Measurements from ENCODE around the gene FBXL15.
A peak's percentile ranks its signal among the peaks of the same experiment; 100 is the strongest.
"Not testable (repeated sequence)": the region's sequence is repeated elsewhere in the genome, so short reads cannot be mapped to it uniquely, and the experiment has no call there.

Gene FBXL15

GRCh38 chr10:102444851-102445250, 24.2 kb downstream of the FBXL15 start:
- Histone ChIP-seq H3K4me1 (ENCODE audit: control insufficient read depth, insufficient read depth, low read length) (peaks cover 2% of the 10 kb centered on the region), H3K9ac (ENCODE audit: low read depth, low read length) (no peak overlapping the region), H3K36me3 (ENCODE audit: control insufficient read depth, insufficient read depth, low read length) (no peaks in the 10 kb centered on the region), H3K4me3 (ENCODE audit: low read depth, low read length) (no peak overlapping the region), H3K9me3 (ENCODE audit: control insufficient read depth, insufficient read depth, low read length) (no peaks in the 10 kb centered on the region), H3K27me3 (ENCODE audit: control insufficient read depth, insufficient read depth, low read length) (no peaks in the 10 kb centered on the region)

GRCh38 chr10:102449321-102450123, 28.9 kb downstream of the FBXL15 start:
- Histone ChIP-seq H3K9ac (ENCODE audit: low read depth, low read length) (peak overlapping the region; percentile 62), H3K9me3 (ENCODE audit: control insufficient read depth, insufficient read depth, low read length) (no peaks in the 10 kb centered on the region), H3K27me3 (ENCODE audit: control insufficient read depth, insufficient read depth, low read length) (no peaks in the 10 kb centered on the region), H3K36me3 (ENCODE audit: control insufficient read depth, insufficient read depth, low read length) (peaks cover 11% of the 10 kb centered on the region), H3K4me1 (ENCODE audit: control insufficient read depth, insufficient read depth, low read length) (peaks cover 20% of the 10 kb centered on the region), H3K4me3 (ENCODE audit: low read depth, low read length) (peak overlapping the region; percentile 81)

DNA sequence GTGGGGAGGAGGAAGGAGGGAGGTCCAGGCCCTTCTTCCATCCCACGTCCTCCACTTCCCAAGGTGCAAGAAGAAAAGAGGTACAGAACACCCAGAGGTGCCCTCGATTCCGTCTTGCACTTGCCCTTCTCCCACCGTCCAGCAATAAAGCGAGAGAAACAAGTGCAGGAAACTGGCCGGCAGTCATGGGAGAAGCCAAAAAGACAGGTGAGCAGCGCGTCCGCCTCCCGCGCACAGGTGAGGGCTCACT, 29.4 kb downstream of the FBXL15 start:
- H3K9me3 ChIP-seq (ENCODE audit: control insufficient read depth, insufficient read depth, low read length) = no peaks in the 10 kb centered on the region

DNA sequence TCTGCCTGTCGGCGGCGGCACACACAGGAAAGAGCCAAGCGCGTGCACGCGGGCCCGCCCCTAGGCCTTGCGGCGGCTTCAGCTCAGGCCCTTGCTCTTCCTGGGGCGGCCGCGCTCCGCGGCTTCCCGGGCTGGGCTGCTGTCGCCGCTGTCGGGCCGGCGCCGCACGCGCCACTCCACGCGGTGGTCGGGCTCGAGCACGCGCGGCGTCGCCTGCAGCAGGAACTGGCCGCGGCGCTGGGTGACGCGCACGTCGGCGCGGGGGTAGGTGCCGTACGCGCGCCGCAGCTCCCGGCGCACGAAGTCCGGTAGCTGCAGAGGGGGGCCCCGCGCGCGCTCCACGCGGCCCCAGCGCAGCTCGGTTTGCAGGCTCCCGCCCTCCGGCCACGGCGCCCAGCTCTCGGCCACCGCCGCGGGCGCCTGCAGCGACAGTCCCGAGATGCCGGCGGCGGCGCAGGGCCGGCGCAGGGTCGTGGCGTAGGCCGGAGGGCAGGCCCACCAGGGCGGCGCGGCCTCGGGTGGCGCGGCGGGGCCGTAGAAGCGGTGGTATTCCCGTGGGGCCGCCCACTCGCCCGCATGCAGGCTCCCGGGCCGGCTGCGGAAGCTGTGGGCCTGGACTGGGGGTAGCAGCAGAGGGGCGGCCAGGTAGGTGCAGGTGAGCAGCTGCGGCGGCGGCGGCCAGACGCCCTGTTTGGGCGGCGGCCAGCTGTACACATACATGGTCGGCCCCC, 29.9 kb downstream of the FBXL15 start:
- H3K4me1 ChIP-seq (ENCODE audit: control insufficient read depth, insufficient read depth, low read length) = peaks cover 26% of the 10 kb centered on the region
- H3K4me3 ChIP-seq (ENCODE audit: low read depth, low read length) = peak overlapping the region; percentile 81
- H3K9ac ChIP-seq (ENCODE audit: low read depth, low read length) = peak overlapping the region; percentile 62
- H3K36me3 ChIP-seq (ENCODE audit: control insufficient read depth, insufficient read depth, low read length) = peaks cover 11% of the 10 kb centered on the region
- no peaks in the 10 kb centered on the region for H3K27me3 ChIP-seq (ENCODE audit: control insufficient read depth, insufficient read depth, low read length)
- no peaks in the 10 kb centered on the region for H3K9me3 ChIP-seq (ENCODE audit: control insufficient read depth, insufficient read depth, low read length)

More for the DNA sequence above, 29.4 kb downstream of the FBXL15 start:
- peak overlapping the region; percentile 62 for H3K9ac ChIP-seq (ENCODE audit: low read depth, low read length)
- no peaks in the 10 kb centered on the region for H3K27me3 ChIP-seq (ENCODE audit: control insufficient read depth, insufficient read depth, low read length)
- peaks cover 11% of the 10 kb centered on the region for H3K36me3 ChIP-seq (ENCODE audit: control insufficient read depth, insufficient read depth, low read length)
- peak overlapping the region; percentile 81 for H3K4me3 ChIP-seq (ENCODE audit: low read depth, low read length)
- peaks cover 22% of the 10 kb centered on the region for H3K4me1 ChIP-seq (ENCODE audit: control insufficient read depth, insufficient read depth, low read length)

DNA sequence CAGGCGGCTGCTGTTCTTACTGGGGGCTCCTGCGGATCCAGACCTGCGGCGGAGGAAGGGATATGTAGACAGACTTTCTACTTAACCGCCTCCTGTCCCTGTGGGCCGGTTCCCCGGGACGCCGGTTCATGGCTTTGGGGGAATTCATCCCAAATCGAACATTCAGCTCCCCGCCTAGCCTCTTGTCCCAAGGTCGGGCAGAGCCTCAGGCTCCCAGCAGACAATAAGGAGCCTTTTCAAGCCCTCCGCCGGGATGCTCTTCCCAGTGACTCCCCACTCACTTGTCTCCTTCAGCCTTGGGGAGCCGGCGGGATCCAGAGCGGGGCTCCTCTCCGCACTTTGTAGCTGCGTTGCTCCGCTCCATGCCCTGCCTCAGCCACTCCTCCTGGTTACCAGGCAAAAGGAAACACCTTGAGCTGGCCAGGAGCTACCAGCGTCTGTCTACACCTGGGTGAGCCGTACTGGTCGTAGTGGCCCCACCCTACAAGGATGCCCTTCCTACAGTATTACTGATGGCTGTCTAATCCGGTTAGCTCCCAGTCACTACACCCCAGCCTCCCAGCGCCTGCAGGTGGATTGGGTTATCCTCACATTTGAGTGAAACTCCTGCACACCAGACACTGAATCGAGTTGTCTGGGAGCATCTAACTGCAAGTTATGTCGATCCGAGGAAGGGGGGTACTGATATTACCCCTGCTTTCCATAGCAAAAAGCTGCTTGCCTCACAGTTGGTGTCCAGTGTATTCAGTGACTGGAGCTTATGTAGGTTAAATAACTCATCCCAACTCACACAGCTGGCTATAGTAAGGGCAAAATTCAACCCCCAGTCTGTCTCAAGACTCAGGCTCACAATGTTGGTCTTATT, 30.7 kb downstream of the FBXL15 start, which contains the start of gene C10orf95:
TSS of gene C10orf95 (minus strand) at position 439 of the 865 bp plus-strand sequence. CDS start 450 bp downstream, outside the sequence.
- Histone ChIP-seq H3K9me3 (ENCODE audit: control insufficient read depth, insufficient read depth, low read length) (no peaks in the 10 kb centered on the region), H3K36me3 (ENCODE audit: control insufficient read depth, insufficient read depth, low read length) (peaks cover 11% of the 10 kb centered on the region), H3K9ac (ENCODE audit: low read depth, low read length) (peak within 1 kb of the TSS; percentile 54), H3K4me1 (ENCODE audit: control insufficient read depth, insufficient read depth, low read length) (peaks cover 33% of the 10 kb centered on the region), H3K4me3 (ENCODE audit: low read depth, low read length) (peak within 1 kb of the TSS; percentile 81), H3K27me3 (ENCODE audit: control insufficient read depth, insufficient read depth, low read length) (no peaks in the 10 kb centered on the region)

- Histone ChIP-seq H3K4me1 (ENCODE audit: control insufficient read depth, insufficient read depth, low read length) (peaks cover 34% of the 10 kb centered on the region), H3K9me3 (ENCODE audit: control insufficient read depth, insufficient read depth, low read length) (no peaks in the 10 kb centered on the region), H3K36me3 (ENCODE audit: control insufficient read depth, insufficient read depth, low read length) (peaks cover 11% of the 10 kb centered on the region), H3K27me3 (ENCODE audit: control insufficient read depth, insufficient read depth, low read length) (no peaks in the 10 kb centered on the region), H3K4me3 (ENCODE audit: low read depth, low read length) (no peak overlapping the region), H3K9ac (ENCODE audit: low read depth, low read length) (no peak overlapping the region)
Measured at GRCh38 chr10:102452672-102453340, 32.2 kb downstream of the FBXL15 start.

GRCh38 chr10:102453502-102453901, 32.9 kb downstream of the FBXL15 start:
- H3K9ac ChIP-seq (ENCODE audit: low read depth, low read length) = peak overlapping the region; percentile 70
- peaks cover 34% of the 10 kb centered on the region for H3K4me1 ChIP-seq (ENCODE audit: control insufficient read depth, insufficient read depth, low read length)
- no peaks in the 10 kb centered on the region for H3K27me3 ChIP-seq (ENCODE audit: control insufficient read depth, insufficient read depth, low read length)
- peak overlapping the region; percentile 4 for H3K4me3 ChIP-seq (ENCODE audit: low read depth, low read length)
- peaks cover 11% of the 10 kb centered on the region for H3K36me3 ChIP-seq (ENCODE audit: control insufficient read depth, insufficient read depth, low read length)
- H3K9me3 ChIP-seq (ENCODE audit: control insufficient read depth, insufficient read depth, low read length) = no peaks in the 10 kb centered on the region

GRCh38 chr10:102454662-102455487, 34.2 kb downstream of the FBXL15 start:
- peak overlapping the region; percentile 70 for H3K9ac ChIP-seq (ENCODE audit: low read depth, low read length)

DNA sequence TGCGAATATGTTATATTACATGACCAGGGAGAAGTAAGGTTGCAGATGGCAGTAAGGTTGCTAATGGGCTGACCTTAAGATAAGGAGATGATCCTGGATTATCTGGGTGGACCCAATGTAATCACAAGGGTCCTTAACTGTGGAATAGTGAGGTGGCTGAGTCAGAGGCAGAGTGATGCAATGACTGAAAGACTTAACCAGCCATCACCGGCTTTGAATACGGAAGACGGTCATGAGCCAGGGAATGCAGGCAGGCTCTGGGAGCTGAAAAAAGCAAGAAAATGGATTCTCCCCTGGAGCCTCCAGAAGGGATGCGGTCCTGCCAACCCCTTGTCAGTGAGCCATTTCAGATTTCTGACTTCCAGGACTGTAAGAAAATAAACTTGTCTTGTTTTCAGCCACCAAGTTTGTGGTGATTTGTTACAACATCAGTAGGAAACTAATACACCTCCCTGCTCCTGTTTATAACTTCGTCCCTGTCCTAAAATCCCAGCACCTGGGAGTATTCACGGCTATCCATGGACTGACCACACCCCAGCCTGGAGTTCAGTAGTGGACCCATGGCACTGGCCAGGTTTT, 35.3 kb downstream of the FBXL15 start:
- Histone ChIP-seq H3K36me3 (ENCODE audit: control insufficient read depth, insufficient read depth, low read length) (peaks cover 11% of the 10 kb centered on the region), H3K9ac (ENCODE audit: low read depth, low read length) (no peak overlapping the region)

More at GRCh38 chr10:102454662-102455487, 34.2 kb downstream of the FBXL15 start:
- not testable (repeated sequence) for H3K27me3 ChIP-seq (ENCODE audit: control insufficient read depth, insufficient read depth, low read length); H3K4me3 ChIP-seq (ENCODE audit: low read depth, low read length); H3K9me3 ChIP-seq (ENCODE audit: control insufficient read depth, insufficient read depth, low read length)
- Histone ChIP-seq H3K36me3 (ENCODE audit: control insufficient read depth, insufficient read depth, low read length) (peaks cover 11% of the 10 kb centered on the region), H3K4me1 (ENCODE audit: control insufficient read depth, insufficient read depth, low read length) (peaks cover 35% of the 10 kb centered on the region)

DNA sequence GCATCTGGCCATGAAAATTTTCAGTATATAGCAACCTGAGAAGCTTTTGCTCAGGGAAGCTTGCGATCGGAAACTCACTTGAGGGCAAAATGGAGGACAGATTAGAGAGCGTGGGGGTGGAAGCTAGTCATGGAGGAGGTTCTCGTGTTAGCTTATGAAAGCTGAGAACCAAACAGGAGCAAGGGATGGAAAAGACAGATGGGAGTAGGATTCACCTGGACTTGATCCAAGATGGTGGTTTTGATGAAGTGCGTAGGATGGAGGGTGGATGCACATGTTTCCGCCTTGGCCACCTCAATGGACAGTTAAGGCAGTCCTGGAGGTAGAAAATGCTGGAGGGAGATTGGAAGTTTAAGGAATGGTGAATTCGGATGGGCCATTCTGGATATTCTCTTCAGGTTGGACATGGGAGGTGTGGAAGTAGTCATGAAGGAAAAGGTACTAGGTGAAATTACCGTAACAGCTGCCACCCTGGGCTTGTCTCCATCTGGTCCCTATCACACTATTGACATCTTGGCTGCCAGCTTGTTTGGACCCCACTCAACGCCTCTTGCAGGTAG, 37.0 kb downstream of the FBXL15 start:
- Histone ChIP-seq H3K9me3 (ENCODE audit: control insufficient read depth, insufficient read depth, low read length) (no peaks in the 10 kb centered on the region), H3K36me3 (ENCODE audit: control insufficient read depth, insufficient read depth, low read length) (peaks cover 3% of the 10 kb centered on the region), H3K27me3 (ENCODE audit: control insufficient read depth, insufficient read depth, low read length) (no peaks in the 10 kb centered on the region), H3K4me1 (ENCODE audit: control insufficient read depth, insufficient read depth, low read length) (peaks cover 42% of the 10 kb centered on the region), H3K9ac (ENCODE audit: low read depth, low read length) (no peak overlapping the region), H3K4me3 (ENCODE audit: low read depth, low read length) (no peak overlapping the region)

More for the DNA sequence above, 35.3 kb downstream of the FBXL15 start:
- Histone ChIP-seq H3K4me3 (ENCODE audit: low read depth, low read length) (no peak overlapping the region), H3K9me3 (ENCODE audit: control insufficient read depth, insufficient read depth, low read length) (no peaks in the 10 kb centered on the region), H3K4me1 (ENCODE audit: control insufficient read depth, insufficient read depth, low read length) (peaks cover 38% of the 10 kb centered on the region), H3K27me3 (ENCODE audit: control insufficient read depth, insufficient read depth, low read length) (no peaks in the 10 kb centered on the region)
